Naive thymus-derived CD4-positive, alpha-beta T cell (primary cell): ENCODE data around the gene PDIA4. TPM values are rescaled to one million over a fixed set of nuclear protein-coding genes. Genes with fewer than 3 reads are reported as not detected.

Experiments used
- ATAC-seq: fragments of 150-1000 bp; cut with Tn5 transposase; 2 replicates; pipeline ENCODE4 v1.10.0; 2021; ENCODE audit warnings: mild to moderate bottlenecking, moderate library complexity
- CTCF ChIA-PET: fragments of 350-600 bp; sonication (Branson Sonifier 250); formaldehyde crosslinking; loops from one replicate; lab custom pipeline; 2021; ENCODE audit warnings: antibody characterized with exemption; lab: Charles Lee
- POLR2A ChIA-PET: fragments of 350-600 bp; sonication (Branson Sonifier 250); formaldehyde crosslinking; loops from one replicate; lab custom pipeline; 2021; ENCODE audit warnings: antibody characterized with exemption, inconsistent platforms; lab: Charles Lee
- DNase-seq, 9 donors: peaks; one replicate each; pipeline versions ENCODE4 v3.0.0 to v3.0.0-alpha.2; 2020 to 2022; ENCODE audit warnings: mixed read lengths in 1 of 9
- H3K27ac ChIP-seq: one replicate; pipeline ENCODE4 v1.7.0; 2013; ENCODE audit warnings: mild to moderate bottlenecking, low read depth, low read length, moderate library complexity
- H3K27me3 ChIP-seq, 2 donors: one replicate each; pipeline ENCODE4 v1.7.0; 2013; ENCODE audit warnings: low read length in 2 of 2, mild to moderate bottlenecking in 2 of 2, moderate library complexity in 2 of 2; ENCODE audit not compliant: control insufficient read depth in 2 of 2, insufficient read depth in 2 of 2
- H3K36me3 ChIP-seq, 3 experiments: 1 replicate in 2 of 3; 2 replicates in 1 of 3; pipeline ENCODE4 v1.7.0; 2013; ENCODE audit warnings: low read length in 3 of 3, mild to moderate bottlenecking in 3 of 3, moderate library complexity in 1 of 3; ENCODE audit not compliant: insufficient read depth in 3 of 3, control insufficient read depth in 2 of 3
- H3K4me1 ChIP-seq, 2 donors: one replicate each; pipeline ENCODE4 v1.7.0; 2013; ENCODE audit warnings: low read length in 2 of 2, mild to moderate bottlenecking in 2 of 2, moderate library complexity in 1 of 2; ENCODE audit not compliant: control insufficient read depth in 2 of 2, insufficient read depth in 2 of 2
- H3K4me3 ChIP-seq: 2 replicates; pipeline ENCODE4 v1.7.0; 2013; ENCODE audit warnings: mild to moderate bottlenecking, low read length
- H3K9me3 ChIP-seq, 3 experiments: 1 replicate in 2 of 3; 2 replicates in 1 of 3; pipeline ENCODE4 v1.7.0; 2013; ENCODE audit warnings: low read length in 3 of 3; ENCODE audit not compliant: control insufficient read depth in 2 of 3
- H3K27ac Mint-ChIP-seq, 9 donors: one replicate each; pipeline ENCODE4 v1.8.0; 2020 to 2022; ENCODE audit warnings: mixed read lengths in 9 of 9, mild to moderate bottlenecking in 8 of 9, moderate library complexity in 5 of 9, inconsistent platforms in 2 of 9
- H3K27me3 Mint-ChIP-seq, 5 donors: one replicate each; pipeline ENCODE4 v1.8.0; 2021 to 2022; ENCODE audit warnings: mixed read lengths in 5 of 5, mild to moderate bottlenecking in 1 of 5
- H3K36me3 Mint-ChIP-seq, 5 donors: one replicate each; pipeline ENCODE4 v1.8.0; 2020 to 2022; ENCODE audit warnings: mixed read lengths in 5 of 5, mild to moderate bottlenecking in 3 of 5, inconsistent platforms in 1 of 5
- H3K4me1 Mint-ChIP-seq, 7 donors: one replicate each; pipeline ENCODE4 v1.8.0; 2020 to 2022; ENCODE audit warnings: mixed read lengths in 7 of 7, mild to moderate bottlenecking in 3 of 7, inconsistent platforms in 1 of 7
- H3K4me3 Mint-ChIP-seq, 10 donors: one replicate each; pipeline ENCODE4 v1.8.0; 2020 to 2022; ENCODE audit warnings: mild to moderate bottlenecking in 10 of 10, mixed read lengths in 10 of 10, moderate library complexity in 6 of 10, inconsistent platforms in 2 of 10
- H3K9me3 Mint-ChIP-seq, 11 donors: one replicate each; pipeline ENCODE4 v1.8.0; 2020 to 2022; ENCODE audit warnings: mixed read lengths in 11 of 11, mild to moderate bottlenecking in 4 of 11, inconsistent platforms in 1 of 11, moderate library complexity in 1 of 11
- intact Hi-C, 2 donors: fragments of 100-400 bp; cut with micrococcal nuclease; formaldehyde crosslinking; loops; one replicate each; pipeline ENCODE4 v1.15.1; 2023
- polyA plus RNA-seq, 2 donors: library from polyadenylated mRNA; unstranded; fragments of 300-500 nt; fragmentation: Illumina TruSeq; gene quantifications; one replicate each; pipeline ENCODE4 v1.2.3, GENCODE V29; 2021
- total RNA-seq, 6 experiments: library from RNA in 5 of 6; stranded (reverse) in 5 of 6; gene quantifications; 1 replicate in 5 of 6; 2 replicates in 1 of 6; pipeline ENCODE4 v1.2.3 and lab custom pipeline; 2021 to 2026

PDIA4 gene
- total and polyA plus RNA-seq, 7 experiments from 2014 or later = 38.2 to 157 (median 76.0) TPM

DNA sequence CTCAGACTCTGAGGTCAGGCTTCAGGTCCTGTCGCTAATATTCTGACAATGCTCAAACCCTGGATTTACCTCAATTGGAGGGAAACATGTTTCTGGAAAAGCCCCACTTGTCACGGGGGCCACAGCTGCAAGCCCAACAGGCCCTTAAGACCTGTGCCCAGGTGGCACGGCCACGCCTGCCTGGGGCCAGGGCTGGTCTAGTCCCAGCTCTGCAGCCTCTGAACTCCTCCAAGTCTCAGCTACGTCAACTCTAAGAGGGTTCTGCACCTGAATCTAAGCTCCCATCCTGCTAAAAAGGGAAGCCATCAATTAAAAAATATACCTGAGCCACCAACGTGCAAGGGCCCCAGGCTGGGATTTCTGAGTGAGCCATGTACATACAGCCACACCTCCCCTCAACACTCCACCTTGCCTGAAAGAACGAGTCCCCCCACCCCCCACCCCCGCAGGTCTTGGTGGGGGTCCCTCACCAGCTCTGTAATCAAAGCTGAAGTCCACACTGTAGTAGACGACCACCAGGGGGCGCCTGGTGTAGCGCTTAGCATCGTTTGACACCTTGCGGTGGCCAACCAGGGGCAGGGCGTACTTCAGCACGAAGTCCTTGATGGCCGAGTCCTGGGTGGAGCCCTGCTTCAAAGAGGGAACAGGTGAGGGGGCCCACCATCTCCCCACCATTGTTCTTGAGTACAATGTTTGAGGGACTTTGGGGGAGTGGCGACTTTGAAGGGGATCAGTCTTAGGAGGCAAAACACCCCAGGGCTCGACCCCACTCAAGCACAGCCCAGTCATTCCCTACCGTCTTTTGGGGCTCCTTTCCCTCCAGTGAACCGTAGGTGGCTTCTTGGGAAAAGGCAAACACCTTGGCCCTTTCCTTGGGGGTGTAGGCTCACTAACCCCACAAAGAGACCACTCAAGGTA lies 22.6 kb downstream of the PDIA4 start:
- peaks cover 0 to 9% (median 5%) of the 10 kb centered on the region in 7 donors for H3K4me1 Mint-ChIP-seq
- Histone ChIP-seq H3K36me3 (peaks cover 0 to 66% (median 4%) of the 10 kb centered on the region in 3 experiments), H3K4me1 (no peaks in the 10 kb centered on the region), H3K9me3 (no peaks in the 10 kb centered on the region), H3K27me3 (no peaks in the 10 kb centered on the region), H3K4me3 (no peak overlapping the region), H3K27ac (no peak overlapping the region)
- CTCF ChIA-PET = interaction anchor here (0.6 to 5.9 kb wide), 22 partner anchors 9 to 409 kb away, joined by 3 to 49 read pairs (median 3); partner anchors contain the start of genes PDIA4 and ZNF786
- peaks cover 3 to 20% (median 7%) of the 10 kb centered on the region in 5 donors for H3K36me3 Mint-ChIP-seq
- no peak overlapping the region for H3K4me3 Mint-ChIP-seq
- H3K27me3 Mint-ChIP-seq = no peaks in the 10 kb centered on the region
- POLR2A ChIA-PET = interaction anchor here (0.5 to 3.5 kb wide), 7 partner anchors 16 to 490 kb away, joined by 3 to 25 read pairs (median 3); partner anchors contain the start of genes PDIA4, ZNF398 and ZNF786
- DNase-seq (peak; percentile 57 to 80 (median 73)), ATAC-seq (peak; percentile 96)
- intact Hi-C loops = loop anchor here (1.0 to 5.0 kb wide), 6 partner anchors 18 to 492 kb away; partner anchors contain the start of genes PDIA4 (in 2 of the 2), ZNF786 (in 2 of the 2) and ZNF746 (in 1 of the 2)
- H3K27ac Mint-ChIP-seq = peak overlapping the region in 5 of 9 donors; percentile 65 to 90 (median 74)
- H3K9me3 Mint-ChIP-seq = no peaks in the 10 kb centered on the region

DNA sequence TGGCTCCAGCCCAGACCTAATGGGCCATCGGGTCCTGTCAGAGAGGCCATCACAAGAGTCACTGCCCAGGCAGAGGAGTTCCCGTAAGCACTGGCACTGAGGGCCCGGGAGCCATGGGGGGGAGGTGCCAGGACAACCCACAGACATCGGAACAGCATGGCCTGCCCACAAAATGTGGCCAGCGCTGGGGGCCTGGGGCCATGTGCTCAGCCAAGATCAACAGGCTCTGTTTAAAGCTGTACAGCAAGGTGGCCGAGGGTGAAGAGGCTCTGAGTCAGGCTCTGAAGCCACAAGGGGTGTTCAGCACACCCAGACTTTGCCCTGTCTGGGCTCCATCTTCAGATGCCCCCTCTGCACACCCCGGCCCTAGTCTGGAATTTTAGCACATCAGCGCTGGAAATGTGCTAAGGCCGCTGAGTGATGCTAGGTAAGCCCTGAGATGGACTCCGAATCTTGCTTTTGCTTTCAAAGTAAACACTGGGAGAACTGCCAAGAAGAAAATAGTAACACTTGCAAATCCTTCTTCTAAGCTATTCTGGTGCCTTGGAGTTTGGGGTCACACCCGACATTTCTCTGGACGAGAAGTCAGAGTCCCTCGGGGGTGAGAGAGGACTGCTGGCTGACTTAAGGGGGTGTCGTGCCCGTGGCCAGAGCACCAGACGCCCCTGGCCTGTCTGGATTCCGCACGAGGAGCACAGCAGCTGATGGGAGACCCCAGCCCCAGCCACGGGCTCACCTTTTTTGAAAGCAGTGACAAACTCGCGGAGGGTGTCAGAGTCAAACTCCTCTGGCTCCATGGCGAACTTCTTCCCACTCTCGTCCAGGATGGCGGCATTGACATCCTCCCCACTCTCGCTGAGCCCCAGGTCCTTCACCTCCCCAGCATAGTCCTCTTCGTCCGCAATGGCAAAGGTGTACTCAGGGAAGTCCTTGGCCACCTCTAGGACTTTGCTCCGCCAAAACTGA lies 23.6 kb downstream of the PDIA4 start:
- H3K4me3 ChIP-seq = no peak overlapping the region
- intact Hi-C loops = loop anchor here (1.0 to 5.0 kb wide), 6 partner anchors 17 to 493 kb away; partner anchors contain the start of genes PDIA4 (in 2 of the 2), ZNF786 (in 2 of the 2) and ZNF746 (in 1 of the 2)
- H3K36me3 ChIP-seq = peaks cover 0 to 58% (median 4%) of the 10 kb centered on the region in 3 experiments
- DNase-seq (no peak), ATAC-seq (no peak)
- Mint-ChIP-seq H3K4me1 (peaks cover 0 to 9% (median 5%) of the 10 kb centered on the region in 7 donors), H3K27ac (peak overlapping the region in 1 of 9 donors; percentile 9), H3K27me3 (no peaks in the 10 kb centered on the region), H3K9me3 (no peaks in the 10 kb centered on the region), H3K36me3 (peaks cover 3 to 20% (median 7%) of the 10 kb centered on the region in 5 donors), H3K4me3 (no peak overlapping the region)
- H3K4me1 ChIP-seq = no peaks in the 10 kb centered on the region
- ChIA-PET CTCF (interaction anchor here (0.7 to 5.9 kb wide), 11 partner anchors 8 to 410 kb away, joined by 3 to 49 read pairs (median 4); partner anchors contain the start of gene PDIA4), POLR2A (interaction anchor here (0.5 to 3.5 kb wide), 5 partner anchors 24 to 159 kb away, joined by 3 to 25 read pairs (median 4); partner anchors contain the start of genes PDIA4, ZNF398 and ZNF786)
- no peak overlapping the region for H3K27ac ChIP-seq
- no peaks in the 10 kb centered on the region for H3K27me3 ChIP-seq
- H3K9me3 ChIP-seq = no peaks in the 10 kb centered on the region

- H3K27ac ChIP-seq = no peak overlapping the region
- no peak for ATAC-seq
- peaks cover 0 to 9% (median 5%) of the 10 kb centered on the region in 7 donors for H3K4me1 Mint-ChIP-seq
- no peaks in the 10 kb centered on the region for H3K4me1 ChIP-seq
- H3K9me3 Mint-ChIP-seq = no peaks in the 10 kb centered on the region
- intact Hi-C loops = no loop called here
- no peaks in the 10 kb centered on the region for H3K27me3 ChIP-seq
- no peak for DNase-seq
- CTCF ChIA-PET = interaction anchor here (0.6 to 5.9 kb wide), 5 partner anchors 21 to 103 kb away, joined by 4 to 49 read pairs (median 5); no protein-coding TSS in a partner anchor
- no peaks in the 10 kb centered on the region for H3K27me3 Mint-ChIP-seq
- peaks cover 0 to 52% (median 0%) of the 10 kb centered on the region in 3 experiments for H3K36me3 ChIP-seq
- POLR2A ChIA-PET = no interaction called here
- H3K36me3 Mint-ChIP-seq = peaks cover 3 to 16% (median 7%) of the 10 kb centered on the region in 5 donors
- H3K9me3 ChIP-seq = no peaks in the 10 kb centered on the region
- H3K27ac Mint-ChIP-seq = peak overlapping the region in 1 of 9 donors; percentile 65
- no peak overlapping the region for H3K4me3 ChIP-seq
- no peak overlapping the region for H3K4me3 Mint-ChIP-seq
Observed at GRCh38 chr7:149003560-149004305, 24.6 kb downstream of the PDIA4 start.

GRCh38 chr7:149003018-149003417 lies 25.3 kb downstream of the PDIA4 start:
- no peaks in the 10 kb centered on the region for H3K27me3 ChIP-seq
- POLR2A ChIA-PET = interaction anchor here (1.2 kb wide), 1 partner anchor 25 kb away, joined by 4 read pairs; no protein-coding TSS in a partner anchor
- CTCF ChIA-PET = interaction anchor here (0.6 to 2.0 kb wide), 3 partner anchors 20 to 104 kb away, joined by 4 to 7 read pairs (median 5); no protein-coding TSS in a partner anchor
- H3K4me1 Mint-ChIP-seq = peaks cover 0 to 9% (median 5%) of the 10 kb centered on the region in 7 donors
- H3K27me3 Mint-ChIP-seq = no peaks in the 10 kb centered on the region
- no peak for ATAC-seq
- H3K36me3 Mint-ChIP-seq = peaks cover 3 to 16% (median 7%) of the 10 kb centered on the region in 5 donors
- no peaks in the 10 kb centered on the region for H3K4me1 ChIP-seq
- no peak overlapping the region for H3K27ac Mint-ChIP-seq
- DNase-seq = no peak
- no peaks in the 10 kb centered on the region for H3K9me3 ChIP-seq
- intact Hi-C loops = no loop called here
- no peak overlapping the region for H3K4me3 ChIP-seq
- H3K9me3 Mint-ChIP-seq = no peaks in the 10 kb centered on the region
- peaks cover 0 to 49% (median 0%) of the 10 kb centered on the region in 3 experiments for H3K36me3 ChIP-seq
- H3K4me3 Mint-ChIP-seq = no peak overlapping the region
- H3K27ac ChIP-seq = no peak overlapping the region

- H3K4me1 Mint-ChIP-seq = peaks cover 0 to 9% (median 5%) of the 10 kb centered on the region in 7 donors
- DNase-seq = no peak
- H3K4me3 Mint-ChIP-seq = no peak overlapping the region
- no peaks in the 10 kb centered on the region for H3K9me3 Mint-ChIP-seq
- peaks cover 3 to 16% (median 7%) of the 10 kb centered on the region in 5 donors for H3K36me3 Mint-ChIP-seq
- no peak overlapping the region for H3K4me3 ChIP-seq
- H3K36me3 ChIP-seq = peaks cover 0 to 44% (median 0%) of the 10 kb centered on the region in 3 experiments
- no peaks in the 10 kb centered on the region for H3K9me3 ChIP-seq
- intact Hi-C loops = no loop called here
- no peak for ATAC-seq
- H3K27me3 Mint-ChIP-seq = no peaks in the 10 kb centered on the region
- CTCF ChIA-PET = interaction anchor here (1.6 to 2.0 kb wide), 2 partner anchors 19 to 63 kb away, joined by 4 to 5 read pairs; no protein-coding TSS in a partner anchor
- H3K27me3 ChIP-seq = no peaks in the 10 kb centered on the region
- no peak overlapping the region for H3K27ac Mint-ChIP-seq
- H3K27ac ChIP-seq = no peak overlapping the region
- no peaks in the 10 kb centered on the region for H3K4me1 ChIP-seq
- POLR2A ChIA-PET = interaction anchor here (1.2 kb wide), 1 partner anchor 25 kb away, joined by 4 read pairs; no protein-coding TSS in a partner anchor
Observed at GRCh38 chr7:149002604-149003003, 25.7 kb downstream of the PDIA4 start.
